NB4 (cell line): ENCODE data around the gene OSBPL10.

Experiments used
- POLR2A ChIP-seq: IDR thresholded peaks from 2 replicates; pipeline ENCODE4 v1.6.1; 2011; ENCODE audit warnings: mild to moderate bottlenecking; ENCODE audit not compliant: insufficient read length; ENCODE audit errors: extremely low read depth
- TF ChIP-seq, protein P1 (sequence below): IDR thresholded peaks from one replicate; pipeline ENCODE4 v1.5.1; 2012; ENCODE audit warnings: low read depth, low read length

DNA sequence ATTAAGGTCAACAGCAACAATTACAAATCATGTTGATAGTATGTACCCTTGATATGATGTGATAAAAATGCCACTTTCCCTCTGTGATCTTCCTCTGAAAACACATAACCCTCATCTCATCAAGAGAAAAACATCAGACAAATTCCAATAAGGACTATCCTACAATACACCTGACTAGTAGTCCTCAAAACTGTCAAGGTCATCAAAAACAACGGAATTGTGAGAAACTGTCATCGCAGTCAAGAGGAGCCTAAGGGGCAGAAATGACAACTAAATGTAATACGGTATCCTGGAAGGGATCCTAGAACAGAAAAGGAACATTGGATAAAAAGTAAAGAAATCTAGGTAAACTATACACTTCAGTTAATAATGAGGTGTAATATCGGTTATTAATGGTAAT is 59.2 kb downstream of the OSBPL10 start:
- TF ChIP-seq, protein P1, sequence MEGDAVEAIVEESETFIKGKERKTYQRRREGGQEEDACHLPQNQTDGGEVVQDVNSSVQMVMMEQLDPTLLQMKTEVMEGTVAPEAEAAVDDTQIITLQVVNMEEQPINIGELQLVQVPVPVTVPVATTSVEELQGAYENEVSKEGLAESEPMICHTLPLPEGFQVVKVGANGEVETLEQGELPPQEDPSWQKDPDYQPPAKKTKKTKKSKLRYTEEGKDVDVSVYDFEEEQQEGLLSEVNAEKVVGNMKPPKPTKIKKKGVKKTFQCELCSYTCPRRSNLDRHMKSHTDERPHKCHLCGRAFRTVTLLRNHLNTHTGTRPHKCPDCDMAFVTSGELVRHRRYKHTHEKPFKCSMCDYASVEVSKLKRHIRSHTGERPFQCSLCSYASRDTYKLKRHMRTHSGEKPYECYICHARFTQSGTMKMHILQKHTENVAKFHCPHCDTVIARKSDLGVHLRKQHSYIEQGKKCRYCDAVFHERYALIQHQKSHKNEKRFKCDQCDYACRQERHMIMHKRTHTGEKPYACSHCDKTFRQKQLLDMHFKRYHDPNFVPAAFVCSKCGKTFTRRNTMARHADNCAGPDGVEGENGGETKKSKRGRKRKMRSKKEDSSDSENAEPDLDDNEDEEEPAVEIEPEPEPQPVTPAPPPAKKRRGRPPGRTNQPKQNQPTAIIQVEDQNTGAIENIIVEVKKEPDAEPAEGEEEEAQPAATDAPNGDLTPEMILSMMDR = no peak
- no peak for TF ChIP-seq POLR2A
